ENCODE data around the gene SEMA4F.

DNA sequence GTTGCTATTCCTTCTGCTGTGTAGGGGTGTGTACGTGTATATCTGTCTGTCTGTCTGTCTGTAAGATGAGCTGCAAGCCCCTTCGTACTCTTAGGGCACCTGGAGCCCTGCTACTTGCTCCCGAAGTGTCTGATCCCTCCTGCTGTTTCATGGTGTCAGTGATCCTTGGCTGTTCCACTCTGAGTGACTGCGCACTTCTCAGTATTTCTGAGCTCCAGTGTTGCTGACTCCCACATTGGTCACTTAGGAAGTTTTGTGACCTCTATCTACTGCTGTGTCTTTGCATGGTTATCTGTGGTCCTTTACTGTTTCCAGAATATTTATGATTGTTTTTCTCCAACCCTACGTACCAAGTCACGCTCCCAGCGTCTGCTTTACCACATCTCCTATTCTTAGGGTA, 16.2 kb downstream of the SEMA4F start:
- TF ChIP-seq CTCF (IDR thresholded peaks at IDR 0.05) (no peak), POLR2A (IDR thresholded peaks at IDR 0.05) (no peak)
